H1 (cell line): ENCODE data around the gene BSCL2. TPM values are rescaled to one million over a fixed set of nuclear protein-coding genes. Genes with fewer than 3 reads are reported as not detected.

ENCODE experiments used
- BACH1 ChIP-seq: IDR thresholded peaks from 2 replicates; pipeline ENCODE4 v1.6.1; 2012; ENCODE audit warnings: low read length, improper control_type of control experiment
- BCL11A ChIP-seq, 2 experiments: IDR thresholded peaks; one replicate each; pipeline ENCODE4 v1.6.1; 2011; ENCODE audit warnings: low read depth in 2 of 2, low read length in 2 of 2, mild to moderate bottlenecking in 2 of 2
- CEBPB ChIP-seq: IDR thresholded peaks from 2 replicates; pipeline ENCODE4 v1.6.1; 2012; ENCODE audit warnings: low read depth, low read length
- CHD1 ChIP-seq: IDR thresholded peaks from 2 replicates; pipeline ENCODE4 v1.6.1; 2012; ENCODE audit warnings: low read depth, low read length, improper control_type of control experiment
- CHD2 ChIP-seq: IDR thresholded peaks from 2 replicates; pipeline ENCODE4 v1.6.1; 2012; ENCODE audit warnings: low read length, improper control_type of control experiment
- EGR1 ChIP-seq: IDR thresholded peaks from 2 replicates; pipeline ENCODE4 v1.6.1; 2011; ENCODE audit warnings: low read depth, low read length, borderline replicate concordance
- HDAC2 ChIP-seq, 2 experiments: fragments of 300-600 bp in 1 of 2; sonication (generic) in 1 of 2; IDR thresholded peaks; 2 replicates each; pipeline ENCODE4 v1.6.1; 2011 to 2012; ENCODE audit warnings: low read depth in 2 of 2, low read length in 2 of 2, mild to moderate bottlenecking in 2 of 2, moderate library complexity in 2 of 2, borderline replicate concordance in 1 of 2, inconsistent platforms in 1 of 2
- JUN ChIP-seq: IDR thresholded peaks from 2 replicates; pipeline ENCODE4 v1.6.1; 2011; ENCODE audit warnings: low read depth, mild to moderate bottlenecking, improper control_type of control experiment, low read length
- KDM1A ChIP-seq: fragments of 200-600, 300-600 bp; sonication (generic); IDR thresholded peaks from 2 replicates; pipeline ENCODE4 v1.7.1; 2016; ENCODE audit warnings: mild to moderate bottlenecking, low read length, borderline replicate concordance
- MAFK ChIP-seq: IDR thresholded peaks from 2 replicates; pipeline ENCODE4 v1.6.1; 2012; ENCODE audit warnings: low read depth, mild to moderate bottlenecking, improper control_type of control experiment, low read length
- PHF8 ChIP-seq: fragments of 200-600 bp; sonication (generic); conservative IDR thresholded peaks from 2 replicates; pipeline ENCODE4 v1.7.1; 2012; ENCODE audit warnings: low read depth, mild to moderate bottlenecking, inconsistent platforms, low read length, moderate library complexity
- POLR2AphosphoS5 ChIP-seq: IDR thresholded peaks from 2 replicates; pipeline ENCODE4 v1.6.1; 2011; ENCODE audit warnings: low read depth, low read length
- POU5F1 ChIP-seq: IDR thresholded peaks from 2 replicates; pipeline ENCODE4 v1.6.1; 2011; ENCODE audit warnings: low read depth, mild to moderate bottlenecking, low read length, moderate library complexity
- RBBP5 ChIP-seq: IDR thresholded peaks from 2 replicates; pipeline ENCODE4 v1.7.1; 2012; ENCODE audit warnings: low read depth, mild to moderate bottlenecking, inconsistent platforms, low read length, moderate library complexity, borderline replicate concordance
- RFX5 ChIP-seq: IDR thresholded peaks from 2 replicates; pipeline ENCODE4 v1.6.1; 2011; ENCODE audit warnings: low read depth, low read length, improper control_type of control experiment, borderline replicate concordance
- SIN3A ChIP-seq, 2 experiments: IDR thresholded peaks in 1 of 2; conservative IDR thresholded peaks in 1 of 2; 2 replicates each; pipeline ENCODE4 v1.6.1; 2011 to 2012; ENCODE audit warnings: low read length in 2 of 2, improper control_type of control experiment in 1 of 2, low read depth in 1 of 2, mild to moderate bottlenecking in 1 of 2
- SIRT6 ChIP-seq: IDR thresholded peaks from one replicate; pipeline ENCODE4 v1.7.1; 2012; ENCODE audit warnings: low read length, inconsistent platforms
- SIX5 ChIP-seq: IDR thresholded peaks from 2 replicates; pipeline ENCODE4 v1.6.1; 2011; ENCODE audit warnings: mild to moderate bottlenecking, low read depth, low read length
- SP1 ChIP-seq: IDR thresholded peaks from 2 replicates; pipeline ENCODE4 v1.6.1; 2011; ENCODE audit warnings: low read depth, low read length
- USF2 ChIP-seq: IDR thresholded peaks from 2 replicates; pipeline ENCODE4 v1.6.1; 2011; ENCODE audit warnings: low read length, improper control_type of control experiment
- polyA plus RNA-seq, 7 experiments: library from polyadenylated mRNA; depleted of rRNA in 3 of 7; stranded (reverse) in 5 of 7; unstranded in 2 of 7; fragments of >200 nt in 5 of 7; fragments of 200-250 nt in 2 of 7; gene quantifications; 1 replicate in 5 of 7; 2 replicates in 1 of 7; 4 replicates in 1 of 7; pipeline versions ENCODE4 v1.2.1 to v1.2.3, GENCODE V29; 2011 to 2013; ENCODE audit warnings: missing spikeins in 2 of 7, mixed read lengths in 2 of 7
- total RNA-seq: library from RNA; stranded (reverse); fragmentation: NEBNext Ultra II Directional; extraction: Animal tissue kit (Norgen Biotek cat#: 25700); gene quantifications from 2 replicates; pipeline ENCODE4 v1.2.1, GENCODE V29; 2021
- TF ChIP-seq, protein P1 (sequence below): IDR thresholded peaks from 2 replicates; pipeline ENCODE4 v1.6.1; 2012; ENCODE audit warnings: low read length, inconsistent platforms

Gene BSCL2
- total and polyA plus RNA-seq, 2 of the 8 experiments (the other 6 are each of a cell fraction or from before 2014, with no cell fraction given): 59.5 to 264 TPM

GRCh38 chr11:62709247-62710000 is 2.2 kb upstream of the BSCL2 start (continued):
- TF ChIP-seq MAFK: no peak
- TF ChIP-seq RBBP5: 0 out of 2 replicates have a peak, but pooled peaks have one; percentile 63
- no peak for TF ChIP-seq BACH1
- TF ChIP-seq POLR2AphosphoS5: peak; percentile 89
- TF ChIP-seq JUN: no peak
- peak in 1 of 2 experiments; percentile 80; a peak in 2 of 4 replicates for TF ChIP-seq SIN3A (conservative IDR thresholded peaks at IDR 0.05 in 1 of 2, IDR thresholded peaks at IDR 0.05 in 1 of 2; ENCODE audit: low read depth in 1 of 2, low read length in 2 of 2)
- peak; percentile 65 for TF ChIP-seq CHD1
- no peak for TF ChIP-seq POU5F1
- TF ChIP-seq PHF8: peak; percentile 58
- no peak; a peak in 1 of 4 replicates for TF ChIP-seq HDAC2 (IDR thresholded peaks at IDR 0.05; ENCODE audit: borderline replicate concordance in 1 of 2, low read depth in 2 of 2, low read length in 2 of 2)
- no peak for TF ChIP-seq SIRT6
- no peak for TF ChIP-seq BCL11A (IDR thresholded peaks at IDR 0.05; ENCODE audit: low read depth in 2 of 2, low read length in 2 of 2)
- TF ChIP-seq RFX5: no peak
- peak; percentile 85 for TF ChIP-seq SP1
- TF ChIP-seq SIX5: peak; percentile 77
- TF ChIP-seq CEBPB: no peak
- TF ChIP-seq USF2: no peak
- TF ChIP-seq EGR1: peak; percentile 44
- peak; percentile 49; the same call in 1 of the 2 replicates for TF ChIP-seq CHD2
- TF ChIP-seq, protein P1, sequence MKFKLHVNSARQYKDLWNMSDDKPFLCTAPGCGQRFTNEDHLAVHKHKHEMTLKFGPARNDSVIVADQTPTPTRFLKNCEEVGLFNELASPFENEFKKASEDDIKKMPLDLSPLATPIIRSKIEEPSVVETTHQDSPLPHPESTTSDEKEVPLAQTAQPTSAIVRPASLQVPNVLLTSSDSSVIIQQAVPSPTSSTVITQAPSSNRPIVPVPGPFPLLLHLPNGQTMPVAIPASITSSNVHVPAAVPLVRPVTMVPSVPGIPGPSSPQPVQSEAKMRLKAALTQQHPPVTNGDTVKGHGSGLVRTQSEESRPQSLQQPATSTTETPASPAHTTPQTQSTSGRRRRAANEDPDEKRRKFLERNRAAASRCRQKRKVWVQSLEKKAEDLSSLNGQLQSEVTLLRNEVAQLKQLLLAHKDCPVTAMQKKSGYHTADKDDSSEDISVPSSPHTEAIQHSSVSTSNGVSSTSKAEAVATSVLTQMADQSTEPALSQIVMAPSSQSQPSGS: peak; percentile 66; the same call in 1 of the 2 replicates
- TF ChIP-seq KDM1A: no peak
- TF ChIP-seq, all 59 proteins: peak for 31
